ENCODE results near the gene FMN2.

Gene FMN2

GRCh38 chr1:240099329-240099728 is 7.6 kb downstream of the FMN2 start:
- no peak for DNase-seq

DNA sequence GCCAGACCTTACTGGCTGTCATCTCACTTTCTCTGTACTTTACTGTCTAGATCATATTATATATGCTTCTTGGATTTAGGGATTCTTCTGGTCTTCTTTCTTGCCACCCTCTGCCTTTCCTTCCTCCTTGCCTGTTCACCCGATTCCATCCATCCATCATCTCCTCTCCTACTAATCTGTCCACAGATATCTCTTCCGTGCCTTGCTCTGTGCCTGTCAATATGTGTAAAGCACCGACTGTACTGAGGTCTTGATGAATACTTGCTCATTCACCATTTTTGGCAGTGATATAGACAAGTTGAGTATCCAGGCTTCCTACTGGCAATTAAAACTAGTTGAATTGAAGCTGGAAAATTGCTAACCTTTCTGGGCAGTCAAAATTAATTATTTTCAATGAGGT is 8.1 kb downstream of the FMN2 start:
- DNase-seq: no peak

- no peak for DNase-seq
These were observed 8.8 kb downstream of the FMN2 start for GRCh38 chr1:240100371-240100934.

DNA sequence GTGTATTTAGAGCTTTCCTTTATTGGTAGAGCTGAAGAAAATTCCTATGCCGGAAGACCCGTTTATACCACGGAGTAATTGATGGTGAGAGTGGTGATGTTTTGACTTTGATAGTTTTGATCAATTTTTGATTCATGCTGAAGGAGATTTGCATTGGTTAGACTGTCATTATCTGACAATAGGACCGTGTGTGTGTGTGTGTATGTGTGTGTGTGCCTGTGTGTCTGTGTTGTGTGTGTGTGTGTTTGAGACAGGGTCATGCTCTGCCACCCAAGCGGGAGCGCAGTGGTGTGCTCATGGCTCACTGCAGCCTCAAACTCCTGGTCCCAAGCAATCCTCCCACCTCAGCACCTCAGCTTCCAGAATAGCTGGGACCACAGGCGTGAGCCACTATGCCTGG is 9.6 kb downstream of the FMN2 start:
- no peak for DNase-seq

GRCh38 chr1:240101737-240102136 is 10.1 kb downstream of the FMN2 start:
- DNase-seq: no peak

DNA sequence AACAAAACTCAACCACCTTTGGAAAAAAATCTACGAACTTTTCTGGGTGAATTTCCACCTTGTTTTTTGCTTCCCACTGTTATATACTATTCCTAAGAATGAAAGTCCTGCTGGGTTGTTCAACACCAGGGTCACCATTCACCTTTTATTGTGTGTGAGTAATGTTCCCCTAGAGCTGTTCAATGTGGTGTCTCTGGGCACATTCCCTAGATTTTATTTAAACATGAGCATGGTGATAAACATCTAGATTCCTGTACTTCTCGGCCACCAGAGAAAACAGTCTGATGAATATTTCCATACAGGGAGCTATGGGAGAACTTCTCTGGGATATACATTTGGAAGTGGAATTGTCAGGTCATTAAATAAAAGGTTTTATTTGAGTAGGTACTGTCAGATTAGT is 13.0 kb downstream of the FMN2 start:
- DNase-seq: no peak

- DNase-seq: no peak
These were observed 15.5 kb downstream of the FMN2 start for GRCh38 chr1:240107058-240107684.

DNA sequence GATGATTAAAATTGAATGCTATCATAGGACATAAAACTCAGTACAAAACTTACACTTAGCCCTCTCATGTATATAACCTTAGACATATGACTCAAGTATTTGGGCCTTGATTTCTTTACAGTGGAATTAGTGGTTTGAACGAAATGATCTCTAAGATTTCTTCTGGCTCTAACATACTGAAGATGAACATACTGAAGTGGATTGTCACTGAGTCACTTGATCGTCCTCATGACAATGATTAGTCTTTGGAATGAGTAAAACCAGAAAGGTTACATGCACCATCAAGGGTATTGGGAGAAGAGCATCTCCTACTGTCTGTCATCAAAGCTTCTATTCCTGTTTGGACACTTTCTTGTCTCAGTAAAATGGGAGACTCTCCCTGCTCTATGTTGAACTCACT is 17.4 kb downstream of the FMN2 start:
- DNase-seq: no peak

- DNase-seq: no peak
These were observed 18.4 kb downstream of the FMN2 start for GRCh38 chr1:240109920-240110636.

DNA sequence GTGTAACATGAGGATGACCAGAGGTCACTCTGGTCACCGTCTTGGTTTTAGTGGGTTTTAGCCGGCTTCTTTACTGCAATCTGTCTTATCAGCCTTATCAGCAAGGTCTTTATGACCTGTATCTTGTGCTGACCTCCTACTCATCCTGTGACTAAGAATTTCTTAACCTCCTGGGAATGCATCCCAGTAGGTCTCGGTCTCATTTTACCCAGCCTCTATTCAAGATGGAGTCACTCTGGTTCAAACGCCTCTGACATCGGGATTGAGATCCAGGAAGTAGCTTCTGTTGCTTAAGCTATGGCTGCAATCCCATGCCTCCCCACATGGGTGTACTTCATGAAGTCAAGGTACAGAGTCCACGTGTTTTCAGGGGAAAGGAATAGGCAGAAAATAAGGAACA is 19.9 kb downstream of the FMN2 start:
- DNase-seq: no peak

DNA sequence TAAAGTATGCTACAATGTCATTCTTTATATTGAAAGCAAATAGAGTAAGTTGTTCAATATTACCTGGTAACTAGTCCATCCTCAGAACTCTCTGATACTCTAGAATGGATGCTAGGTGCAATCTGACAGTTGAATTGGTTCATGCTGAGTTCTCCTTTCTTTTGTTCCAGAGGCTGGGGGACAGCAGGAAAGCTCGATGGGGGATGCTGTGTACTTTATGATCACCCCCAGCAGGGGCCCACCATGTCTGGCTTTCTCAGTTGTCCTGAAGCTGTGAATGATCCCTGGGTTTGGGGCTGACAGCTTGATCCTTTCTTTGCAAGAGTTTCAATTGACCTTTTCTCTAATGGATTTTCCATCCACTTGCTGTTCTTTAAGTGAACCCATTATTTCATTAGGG is 22.5 kb downstream of the FMN2 start:
- DNase-seq: no peak

DNA sequence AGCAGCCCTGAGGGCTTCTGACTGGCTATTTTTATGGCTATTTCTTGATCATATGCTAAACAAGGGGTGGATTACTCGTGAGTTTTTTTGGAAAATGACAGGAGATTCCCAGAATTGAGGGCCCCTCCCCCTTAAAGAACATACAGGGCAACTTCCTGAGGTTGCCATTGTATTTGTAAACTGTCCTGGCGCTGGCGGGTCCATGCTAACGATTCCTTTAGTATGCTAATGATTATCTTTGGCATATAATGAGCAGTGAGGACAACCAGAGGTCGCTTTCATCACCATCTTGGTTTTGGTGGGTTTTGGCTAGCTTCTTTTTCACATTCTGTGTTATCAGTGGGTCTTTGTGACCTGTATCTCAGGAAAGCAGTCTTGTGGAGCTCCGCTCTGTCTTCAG is 24.1 kb downstream of the FMN2 start:
- DNase-seq: no peak

DNA sequence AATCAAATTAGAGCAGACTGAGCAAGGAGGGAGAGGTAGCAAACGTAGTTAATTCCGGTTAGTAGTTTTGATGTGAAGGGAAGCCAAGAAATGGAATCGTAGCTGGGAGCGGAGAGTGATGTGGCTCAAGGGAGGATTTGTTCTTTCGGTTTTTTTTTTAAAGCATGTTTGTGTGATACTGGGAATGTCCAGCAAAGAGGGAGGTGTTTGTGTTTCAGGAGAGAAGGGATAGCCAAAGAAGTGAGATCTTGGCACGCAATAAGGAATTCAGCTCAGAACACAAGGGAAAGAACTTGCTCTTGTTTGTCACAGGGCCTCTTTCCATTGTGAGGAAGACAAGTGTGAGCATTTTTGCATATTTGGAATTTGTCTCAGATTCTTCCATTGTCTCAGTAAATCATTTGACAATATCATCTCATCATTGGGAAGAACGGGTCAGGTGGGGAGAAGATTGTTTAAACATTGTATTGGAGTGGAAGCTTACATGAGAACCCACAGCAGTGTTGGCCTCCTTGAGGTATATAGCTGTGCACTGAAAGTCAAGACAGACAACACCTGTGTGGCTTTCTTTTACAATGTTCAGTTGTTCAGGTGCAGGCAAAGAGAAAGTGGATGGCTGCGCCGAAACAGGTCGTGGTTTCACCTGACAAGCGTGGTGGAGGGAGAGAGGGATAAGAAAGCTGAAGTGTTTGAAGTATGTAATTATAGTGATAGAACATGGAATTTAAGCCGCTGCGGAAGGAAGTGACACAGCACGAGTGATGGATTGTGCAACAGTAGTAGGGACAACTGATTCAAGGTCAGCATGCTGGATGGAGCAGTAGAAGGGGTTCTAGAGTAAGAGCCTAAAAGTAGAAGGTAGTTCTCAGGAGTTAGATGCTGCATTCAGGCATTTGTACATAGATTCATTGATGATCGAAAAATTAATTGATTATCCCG is 25.4 kb downstream of the FMN2 start:
- DNase-seq: no peak

GRCh38 chr1:240117930-240118329 is 26.2 kb downstream of the FMN2 start:
- DNase-seq: no peak

GRCh38 chr1:240122639-240123613 is 31.2 kb downstream of the FMN2 start:
- no peak for DNase-seq

- no peak for DNase-seq
These were observed 35.1 kb downstream of the FMN2 start for GRCh38 chr1:240126821-240127220.

DNA sequence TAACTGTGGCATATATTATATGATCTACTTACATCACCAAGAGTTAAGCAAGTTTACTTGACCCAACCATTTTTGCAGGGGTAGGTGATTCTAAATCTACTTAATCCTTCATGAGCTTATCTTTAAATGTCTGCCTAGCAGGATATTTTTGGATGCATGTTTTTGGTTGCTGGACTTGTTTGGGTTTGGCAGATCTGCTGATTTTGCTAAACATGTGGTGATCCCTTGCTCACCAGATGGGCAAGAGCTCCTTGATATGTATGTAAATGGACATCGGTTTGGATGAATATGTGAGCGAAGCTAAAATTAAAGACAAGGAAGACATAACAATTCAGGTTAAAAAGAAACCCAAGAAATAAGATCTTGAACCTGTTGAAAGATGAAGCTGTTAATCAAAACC is 36.7 kb downstream of the FMN2 start:
- DNase-seq: no peak

- no peak for DNase-seq
These were observed 42.4 kb downstream of the FMN2 start for GRCh38 chr1:240134113-240134512.

- no peak for DNase-seq
These were observed 42.9 kb downstream of the FMN2 start for GRCh38 chr1:240134596-240134995.

DNA sequence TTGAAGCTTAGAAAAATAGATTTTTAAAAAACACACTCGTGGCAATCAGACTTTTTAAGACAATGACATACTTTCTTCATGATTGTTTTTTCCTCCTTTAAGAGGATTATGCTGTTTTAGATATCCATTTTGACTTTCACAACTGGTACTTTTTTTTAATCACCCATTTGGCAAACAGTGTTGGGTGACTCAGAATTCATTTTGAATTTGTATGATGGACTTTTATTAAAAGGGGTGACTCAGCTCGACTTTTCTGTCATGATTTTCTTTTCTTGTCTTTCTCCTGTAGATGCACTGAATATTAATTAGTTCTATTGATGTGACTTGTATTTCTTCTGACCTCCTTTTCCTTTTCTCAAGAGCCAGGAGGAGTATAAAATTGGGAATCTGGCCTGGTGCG is 44.7 kb downstream of the FMN2 start:
- DNase-seq: no peak

DNA sequence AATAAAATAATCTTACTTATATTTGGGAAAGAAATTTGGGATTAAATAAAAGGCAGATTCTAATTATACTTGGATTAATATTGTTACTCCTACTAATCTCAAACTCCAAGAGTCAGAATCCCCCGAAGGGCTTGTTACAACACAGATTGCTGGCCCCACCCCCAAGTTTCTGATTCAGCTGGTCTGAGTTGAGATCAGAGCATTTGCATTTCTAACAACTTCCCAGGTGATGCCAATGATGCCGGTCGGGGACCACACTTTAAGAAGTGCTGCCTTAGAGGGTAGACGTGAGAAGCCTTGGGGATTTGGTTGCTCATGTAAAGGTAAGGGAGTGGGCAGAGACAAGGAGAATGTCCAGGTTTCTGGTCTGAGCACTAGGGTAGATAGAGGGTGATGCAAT is 47.2 kb downstream of the FMN2 start:
- no peak for DNase-seq

GRCh38 chr1:240139511-240139910 is 47.8 kb downstream of the FMN2 start:
- DNase-seq: no peak

Data from CD4-positive, alpha-beta T cell treated with Interleukin-17A for 4 hours (primary cell).